Left renal pelvis (tissue), 4 donors: ENCODE results near the gene ZNF367. TPM values are rescaled to one million over a fixed set of nuclear protein-coding genes. Genes with fewer than 3 reads are reported as not detected.

ENCODE experiments used
- DNase-seq, 4 donors: peaks; one replicate each; pipeline ENCODE4 v3.0.0-alpha.2; 2013; ENCODE audit warnings: low read depth in 4 of 4, low spot score in 3 of 4
- polyA plus RNA-seq, 4 donors: library from polyadenylated mRNA; unstranded; fragments of 120-200 nt; gene quantifications; one replicate each; pipeline ENCODE4 v1.2.1, GENCODE V29; 2013; ENCODE audit not compliant: insufficient read length in 4 of 4

ZNF367 gene
- 10 to 100 TPM in 2 of 4 donors, 1 to 10 TPM in 2; 9.3 to 14.1 (median 11.8) TPM for polyA plus RNA-seq

DNA sequence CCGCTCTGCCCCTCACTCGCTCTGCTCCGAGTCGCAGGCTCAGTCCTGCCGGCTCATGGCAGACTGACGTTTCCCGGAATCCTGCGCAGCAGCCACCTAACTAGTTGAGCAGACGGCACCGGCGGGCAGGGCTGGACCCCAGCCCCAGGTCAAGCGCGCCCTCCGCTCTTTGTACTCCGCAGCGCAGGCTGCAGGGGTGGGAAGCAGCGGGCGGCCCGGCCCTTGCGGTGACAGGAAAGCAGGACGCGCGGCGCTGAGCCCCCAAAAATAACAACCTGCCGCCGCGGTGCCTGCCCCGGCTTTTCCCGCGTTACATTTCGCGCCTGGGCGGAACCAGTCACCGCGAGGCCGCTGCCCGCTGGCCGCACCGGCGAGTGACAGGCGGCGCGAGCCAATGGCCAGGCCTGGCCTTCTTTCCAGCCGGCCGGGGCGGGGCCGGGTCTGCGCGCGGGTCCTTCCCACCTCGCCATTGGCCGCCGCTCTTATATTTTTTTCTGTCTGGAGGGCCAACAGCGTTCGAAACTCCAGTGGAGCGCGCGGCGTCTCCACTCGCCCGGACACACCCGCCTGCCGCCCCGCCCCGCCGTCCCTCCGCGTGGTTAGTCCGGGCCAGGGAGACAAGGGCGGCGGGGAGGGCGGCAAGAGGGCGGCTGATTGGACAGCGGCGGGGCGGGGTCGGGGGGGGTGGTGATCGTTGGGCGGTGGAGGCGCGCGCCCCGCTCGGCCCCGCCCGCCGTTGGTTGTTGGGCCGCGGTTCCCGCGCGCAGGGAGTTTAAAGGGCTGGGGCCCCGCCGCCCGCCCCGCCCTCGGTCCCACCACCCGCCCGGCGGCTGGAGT, at the start of gene ZNF367:
TSS of gene ZNF367 (minus strand) at position 288 of the 837 bp plus-strand sequence. CDS start 338 bp downstream, outside the sequence.
- peak; percentile 82 to 94 (median 90) for DNase-seq

DNA sequence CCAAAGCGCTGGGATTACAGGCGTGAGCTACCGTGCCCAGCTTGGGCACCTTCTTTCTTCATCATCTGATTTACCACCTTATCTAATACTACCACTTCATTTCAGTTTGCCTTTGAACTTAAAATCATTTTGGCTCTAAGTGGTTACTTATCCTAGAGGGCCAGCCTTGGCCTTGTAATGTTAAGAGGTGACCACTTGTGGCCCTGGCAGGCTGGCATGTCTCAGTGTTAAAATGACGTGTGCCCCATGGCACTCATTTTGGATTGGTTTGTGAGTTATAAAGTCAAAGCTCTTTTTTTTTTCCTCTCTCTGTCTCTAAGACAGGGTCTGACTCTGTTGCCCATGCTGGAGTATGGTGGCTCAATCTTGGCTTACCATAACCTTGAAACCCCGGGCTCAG, 49.6 kb upstream of the ZNF367 start:
- DNase-seq, result no peak

- no peak for DNase-seq
These were observed 46.3 kb upstream of the ZNF367 start for GRCh38 chr9:96464426-96464825.

DNA sequence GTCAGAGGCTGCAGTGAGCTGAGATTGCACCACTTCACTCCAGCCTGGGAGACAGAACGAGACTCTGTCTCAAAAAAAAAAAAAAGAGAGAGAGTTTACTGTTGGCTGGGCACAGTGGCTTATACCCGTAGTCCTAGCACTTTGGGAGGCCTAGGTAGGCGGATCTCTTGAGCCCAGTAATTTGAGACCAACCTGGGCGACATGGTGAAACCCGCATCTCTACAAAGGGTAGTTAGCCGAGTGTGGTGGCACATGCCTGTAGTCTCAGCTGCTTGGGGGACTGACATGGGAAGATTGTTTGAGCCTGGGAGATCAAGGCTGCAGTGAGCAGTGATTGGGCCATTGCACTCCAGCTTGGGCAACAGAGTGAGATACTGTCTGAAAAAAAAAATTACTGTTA, 44.4 kb upstream of the ZNF367 start:
- DNase-seq, result no peak

DNA sequence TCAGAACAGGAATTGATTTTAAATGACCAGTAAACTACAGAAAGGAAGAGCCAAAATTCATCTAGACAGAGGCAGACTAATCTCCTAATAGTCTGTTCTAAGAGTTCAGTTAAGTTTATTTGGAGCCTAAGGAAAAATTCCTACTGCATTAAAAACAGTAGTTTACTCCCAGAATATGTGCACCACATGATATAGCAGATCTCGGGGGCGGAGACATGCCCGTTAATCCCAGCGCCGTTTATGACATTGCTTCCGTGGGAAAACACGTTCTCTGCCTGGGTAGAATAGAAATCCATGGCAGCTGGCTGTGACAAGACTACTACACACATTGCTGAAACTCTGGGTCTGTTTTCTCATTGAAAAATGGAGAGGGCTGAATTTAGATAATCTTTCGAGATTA, 43.2 kb upstream of the ZNF367 start:
- no peak for DNase-seq

- no peak for DNase-seq
These were observed 42.7 kb upstream of the ZNF367 start for GRCh38 chr9:96460882-96461281.

DNA sequence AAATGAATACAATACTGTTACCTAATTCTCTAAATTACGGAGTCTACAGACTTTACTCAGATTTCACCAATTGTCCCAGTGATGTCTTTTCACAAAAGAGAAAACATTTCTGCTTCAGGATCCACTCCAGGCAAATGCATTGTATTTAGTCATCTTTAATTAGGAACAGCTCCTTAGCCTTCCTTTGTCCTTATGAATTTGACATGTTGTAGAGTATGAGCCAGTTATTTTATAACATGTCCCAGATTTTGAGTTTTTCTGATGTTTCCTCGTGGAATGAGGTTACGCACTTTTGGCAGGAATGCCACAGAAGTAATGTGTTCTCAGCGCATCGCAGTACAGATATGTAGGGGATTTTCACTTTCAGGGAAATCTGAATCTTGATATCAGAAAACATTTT, 42.3 kb upstream of the ZNF367 start:
- DNase-seq, result no peak

DNA sequence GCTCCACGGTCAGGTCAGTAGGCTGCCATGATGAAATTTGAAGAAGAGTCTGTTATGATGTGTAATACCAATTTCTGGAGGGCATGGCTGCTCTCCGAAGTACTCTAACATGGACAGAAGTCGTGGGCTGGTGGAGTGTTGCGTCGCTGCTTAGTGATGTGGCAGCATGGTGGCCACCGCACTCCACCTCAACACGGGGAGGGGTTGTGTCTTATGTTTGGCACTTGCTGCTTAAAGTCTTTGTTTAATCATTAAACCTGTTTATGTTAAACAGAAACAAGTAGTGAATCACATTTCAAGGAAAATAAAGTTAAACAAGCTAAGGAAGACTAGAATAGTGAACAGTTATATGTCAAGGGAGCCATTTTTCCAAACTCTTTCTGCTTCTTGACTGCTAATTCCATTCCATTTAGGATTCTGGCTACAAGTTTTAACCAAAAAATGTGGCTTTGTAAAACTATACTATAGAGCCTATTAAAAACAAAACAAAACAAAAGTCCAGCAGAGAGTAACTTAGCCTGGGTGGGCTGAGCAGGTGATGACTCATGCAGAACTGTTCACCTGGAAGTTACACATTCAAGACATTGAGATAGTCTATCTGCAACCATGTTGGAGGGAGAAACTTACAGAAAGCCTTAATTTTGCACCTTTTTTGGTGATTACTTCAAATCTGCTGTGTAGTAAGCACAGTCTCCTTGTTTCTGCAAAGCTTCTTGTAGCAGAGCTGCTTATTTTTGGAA, 41.3 kb upstream of the ZNF367 start:
- DNase-seq, result no peak

DNA sequence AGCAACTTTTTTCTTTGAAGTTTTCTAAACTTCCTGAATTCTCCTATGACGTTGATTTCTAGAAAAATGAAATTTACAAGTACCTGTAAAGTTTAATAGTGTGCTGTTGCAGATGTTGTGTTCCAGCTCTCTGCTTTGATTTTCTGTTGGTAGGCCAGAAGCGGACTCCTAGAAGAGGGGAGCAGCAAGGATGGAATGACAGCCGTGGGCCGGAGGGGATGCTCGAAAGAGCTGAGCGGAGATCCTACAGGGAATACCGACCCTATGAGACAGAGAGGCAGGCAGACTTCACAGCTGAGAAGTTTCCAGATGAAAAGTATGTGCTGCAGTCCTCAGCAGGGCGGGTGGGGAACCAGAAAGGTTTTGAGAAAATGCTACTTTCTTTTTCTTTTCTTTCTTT, 40.1 kb upstream of the ZNF367 start:
- DNase-seq, result no peak

DNA sequence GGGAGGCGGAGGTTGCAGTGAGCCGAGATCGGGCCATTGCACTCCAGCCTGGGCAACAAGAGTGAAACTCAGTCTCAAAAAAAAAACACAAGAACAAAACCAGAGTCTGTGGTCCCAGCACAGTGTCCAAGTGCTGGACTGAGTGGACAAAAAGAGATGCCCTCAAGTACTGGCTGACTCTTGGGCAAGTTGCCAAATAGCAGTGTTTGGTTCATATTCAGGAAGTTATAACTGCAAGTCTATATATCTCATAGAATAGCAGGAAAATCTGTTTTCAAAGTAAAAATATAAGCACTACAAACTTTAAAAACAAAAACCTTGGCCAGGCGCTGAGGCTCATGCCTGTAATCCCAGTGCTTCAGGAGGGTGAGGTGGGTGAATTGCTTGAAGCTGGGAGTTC, 39.1 kb upstream of the ZNF367 start:
- no peak for DNase-seq

DNA sequence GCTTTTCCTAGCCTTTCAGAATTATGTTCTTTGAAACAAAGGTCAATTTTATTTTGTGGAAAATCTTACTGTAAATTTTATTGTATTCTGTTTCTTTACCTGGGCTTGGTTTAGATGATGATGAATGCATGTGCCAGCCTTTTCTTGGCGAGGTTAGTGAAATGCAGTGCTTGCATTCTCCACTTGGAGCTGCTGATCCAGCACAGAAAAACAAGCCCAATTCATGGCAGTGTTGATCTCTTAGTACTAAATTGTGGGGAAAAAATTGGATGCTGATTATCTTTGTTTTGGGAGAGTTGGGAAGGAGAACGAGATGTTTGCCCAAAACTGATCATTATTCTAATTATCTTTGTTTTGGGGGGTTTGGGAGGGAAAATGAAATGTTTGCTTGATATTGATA, 35.5 kb upstream of the ZNF367 start:
- DNase-seq, result no peak

DNA sequence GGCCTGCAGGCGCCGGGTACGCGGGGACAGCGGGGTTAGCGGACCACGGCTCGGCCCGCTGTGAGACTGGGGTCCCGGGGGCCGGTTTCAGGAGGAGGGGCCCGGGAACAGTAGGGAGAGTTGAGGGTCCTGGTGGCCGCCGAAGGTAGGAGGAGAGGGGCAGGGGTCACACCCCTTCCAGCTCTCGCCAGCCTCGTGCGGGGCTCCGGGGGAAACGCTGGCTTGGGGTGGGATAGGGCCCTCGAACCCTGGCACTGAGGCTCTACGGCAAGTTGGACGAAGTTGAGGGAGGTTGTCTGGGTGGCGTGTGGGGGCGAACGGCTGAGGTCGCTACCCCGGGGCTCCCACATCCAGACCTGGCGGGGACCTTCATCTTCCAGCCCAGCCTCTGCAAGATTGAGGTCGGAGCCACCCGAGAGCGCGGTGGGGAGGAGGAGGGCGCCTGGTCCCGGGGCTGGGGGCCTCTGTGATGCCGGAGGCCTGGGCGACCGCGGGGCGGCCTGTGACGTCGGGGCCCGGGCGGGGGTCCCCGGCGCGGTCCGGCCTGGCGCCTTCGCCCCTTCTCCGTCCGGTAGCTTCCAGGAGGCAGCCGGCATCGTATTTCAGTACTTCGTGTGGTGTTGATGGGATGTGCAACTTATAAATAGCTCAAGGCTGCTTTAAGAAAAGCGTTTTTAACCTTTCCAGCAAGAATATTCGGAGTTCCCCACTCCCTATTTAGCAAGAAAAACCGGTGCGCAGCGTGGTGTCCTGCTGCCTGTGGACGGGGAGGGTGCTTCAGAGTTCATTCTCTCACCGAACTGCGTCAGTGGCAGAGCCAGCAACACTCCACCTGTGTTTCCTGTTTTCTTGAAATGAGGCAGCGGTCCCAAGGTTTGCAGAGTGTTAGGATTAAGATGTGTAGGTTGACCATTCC, 32.7 kb upstream of the ZNF367 start:
- DNase-seq, result no peak

GRCh38 chr9:96449845-96450612, 31.9 kb upstream of the ZNF367 start, which contains the start of gene HABP4:
Gene HABP4 (plus strand): TSS chr9:96450169. CDS start chr9:96450280, 111 bp downstream.
- DNase-seq, result peak; percentile 82 to 90 (median 90)

- DNase-seq, result no peak
These were observed 31.3 kb upstream of the ZNF367 start for GRCh38 chr9:96449523-96449844.

DNA sequence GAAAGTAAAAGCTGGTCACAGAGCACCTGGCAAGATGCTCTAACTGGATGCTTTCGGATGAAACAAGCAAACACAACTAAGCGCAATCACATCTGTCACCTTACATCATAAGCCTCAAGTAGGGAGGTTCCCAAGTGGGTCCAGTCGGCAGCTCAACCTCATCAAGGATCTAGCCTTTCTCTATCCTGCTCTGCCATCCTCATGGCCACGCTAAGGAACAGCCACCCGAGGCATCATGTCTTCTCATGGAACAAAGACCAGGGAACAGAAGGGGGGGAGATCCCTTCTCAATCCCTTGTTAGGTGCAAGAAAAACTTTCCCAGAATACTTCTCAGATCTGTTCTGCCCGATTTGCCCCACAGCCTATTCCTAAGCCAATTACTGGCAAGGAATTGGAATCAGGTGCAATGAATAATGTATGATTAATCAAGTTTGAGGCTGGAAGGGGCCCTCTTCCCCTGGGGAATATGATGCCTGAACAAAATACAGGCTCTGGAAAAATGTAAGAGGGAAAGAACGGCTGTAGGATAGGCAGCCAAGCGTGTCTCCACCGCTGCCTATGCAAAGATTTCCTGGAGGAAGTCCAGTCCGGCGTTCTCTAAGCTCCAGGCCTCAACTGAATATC, 30.5 kb upstream of the ZNF367 start:
- DNase-seq, result no peak

DNA sequence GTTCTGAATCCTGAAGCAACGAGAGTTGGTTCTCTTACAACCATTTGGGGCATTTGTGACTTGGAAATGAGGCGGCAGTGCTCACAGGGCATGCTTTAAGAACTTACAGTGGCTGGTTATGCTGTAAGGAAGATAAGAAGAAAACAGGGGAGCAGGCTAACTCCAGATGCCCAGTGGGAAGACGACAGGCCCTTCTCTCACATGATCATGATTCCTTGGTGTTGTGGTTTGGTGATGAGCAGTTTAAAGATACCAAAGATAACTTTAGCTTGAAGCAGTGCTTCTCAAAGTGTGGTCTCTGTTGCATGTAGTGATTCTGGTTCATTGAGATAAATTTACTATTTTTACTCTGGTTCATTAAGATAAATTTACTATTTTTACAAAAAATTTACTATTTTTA, 29.2 kb upstream of the ZNF367 start:
- no peak for DNase-seq

GRCh38 chr9:96442491-96442890, 24.3 kb upstream of the ZNF367 start:
- no peak for DNase-seq

GRCh38 chr9:96441798-96442445, 23.8 kb upstream of the ZNF367 start:
- DNase-seq, result no peak

DNA sequence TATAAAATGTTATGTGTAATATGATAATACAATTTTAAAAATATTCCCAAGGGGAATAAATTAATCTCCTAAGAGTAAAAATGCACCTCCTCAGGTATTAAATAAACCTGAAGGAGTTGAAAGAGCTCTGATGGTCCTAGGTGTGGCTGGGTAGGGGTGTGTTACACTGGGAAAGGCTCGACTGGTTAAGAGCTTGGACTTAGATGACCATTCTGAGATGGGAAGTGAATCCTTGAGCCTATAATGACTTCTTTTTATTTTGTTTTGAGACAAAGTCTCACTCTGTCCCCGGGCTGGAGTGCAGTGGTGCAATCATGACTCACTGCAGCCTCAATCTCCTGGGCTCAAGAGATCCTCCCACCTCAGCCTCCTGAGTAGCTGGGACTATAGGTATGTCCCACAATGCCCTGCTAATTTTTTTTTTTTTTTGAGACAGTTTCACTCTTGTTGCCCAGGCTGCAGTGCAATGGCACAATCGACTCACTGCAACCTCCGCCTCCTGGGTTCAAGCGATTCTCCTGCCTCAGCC, 22.6 kb upstream of the ZNF367 start:
- DNase-seq, result no peak
